Mesothelial cell of epicardium (in vitro differentiated cells): ENCODE data around the gene DYNC1LI1. TPM values are rescaled to one million over a fixed set of nuclear protein-coding genes. Genes with fewer than 3 reads are reported as not detected.

ENCODE experiments used
- DNase-seq, 2 experiments: peaks; one replicate each; pipeline ENCODE4 v3.0.0; 2021; ENCODE audit warnings: low spot score in 2 of 2; ENCODE audit not compliant: unreplicated experiment in 2 of 2
- H3K27ac Mint-ChIP-seq: 2 replicates; pipeline ENCODE4 v1.8.0; 2021; ENCODE audit warnings: mixed read lengths
- H3K27me3 Mint-ChIP-seq: 2 replicates; pipeline ENCODE4 v1.8.0; 2021; ENCODE audit warnings: low read depth, mixed read lengths
- H3K36me3 Mint-ChIP-seq: 2 replicates; pipeline ENCODE4 v1.8.0; 2021; ENCODE audit warnings: mixed read lengths
- H3K4me1 Mint-ChIP-seq: 2 replicates; pipeline ENCODE4 v1.8.0; 2021; ENCODE audit warnings: mixed read lengths
- H3K4me3 Mint-ChIP-seq: 2 replicates; pipeline ENCODE4 v1.8.0; 2021; ENCODE audit warnings: mild to moderate bottlenecking, moderate library complexity, mixed read lengths
- H3K9me3 Mint-ChIP-seq: 2 replicates; pipeline ENCODE4 v1.8.0; 2021; ENCODE audit warnings: mixed read lengths
- total RNA-seq: library from RNA; stranded (reverse); gene quantifications from 3 replicates; pipeline ENCODE4 v1.2.1, GENCODE V29; 2021
- TF ChIP-seq, protein P1 (sequence below): fragments of 200-600 bp; sonication (generic); IDR thresholded peaks from one replicate; pipeline ENCODE4 v1.5.0; 2021; ENCODE audit warnings: antibody characterized with exemption; ENCODE audit not compliant: unreplicated experiment

Gene DYNC1LI1
- total RNA-seq, 1 donor from 2014 or later = 22.3 TPM

DNA sequence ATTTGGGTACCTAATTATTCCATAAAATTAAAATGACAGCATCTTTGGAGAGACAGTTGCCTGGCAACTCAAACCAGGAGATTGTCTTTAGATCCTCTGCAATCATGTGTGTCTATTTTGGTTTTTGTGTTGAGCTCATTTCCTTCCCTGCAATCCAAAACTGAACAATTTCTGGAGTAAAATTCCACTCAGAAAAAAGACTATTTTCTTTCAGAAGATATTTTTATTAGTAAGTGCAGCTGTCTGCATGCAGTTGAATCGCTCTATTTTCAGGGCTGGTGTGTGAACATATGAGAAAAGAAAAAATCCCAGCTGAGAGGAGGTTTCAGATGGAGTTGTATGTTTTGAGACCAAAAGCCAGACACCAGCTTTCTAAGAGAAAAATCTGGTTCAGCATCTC lies 41.9 kb upstream of the DYNC1LI1 start:
- Mint-ChIP-seq H3K27me3 (no peaks in the 10 kb centered on the region), H3K4me1 (no peaks in the 10 kb centered on the region), H3K36me3 (no peaks in the 10 kb centered on the region), H3K4me3 (no peak overlapping the region), H3K9me3 (no peaks in the 10 kb centered on the region), H3K27ac (no peak overlapping the region)
- no peak for DNase-seq
- TF ChIP-seq, protein P1, sequence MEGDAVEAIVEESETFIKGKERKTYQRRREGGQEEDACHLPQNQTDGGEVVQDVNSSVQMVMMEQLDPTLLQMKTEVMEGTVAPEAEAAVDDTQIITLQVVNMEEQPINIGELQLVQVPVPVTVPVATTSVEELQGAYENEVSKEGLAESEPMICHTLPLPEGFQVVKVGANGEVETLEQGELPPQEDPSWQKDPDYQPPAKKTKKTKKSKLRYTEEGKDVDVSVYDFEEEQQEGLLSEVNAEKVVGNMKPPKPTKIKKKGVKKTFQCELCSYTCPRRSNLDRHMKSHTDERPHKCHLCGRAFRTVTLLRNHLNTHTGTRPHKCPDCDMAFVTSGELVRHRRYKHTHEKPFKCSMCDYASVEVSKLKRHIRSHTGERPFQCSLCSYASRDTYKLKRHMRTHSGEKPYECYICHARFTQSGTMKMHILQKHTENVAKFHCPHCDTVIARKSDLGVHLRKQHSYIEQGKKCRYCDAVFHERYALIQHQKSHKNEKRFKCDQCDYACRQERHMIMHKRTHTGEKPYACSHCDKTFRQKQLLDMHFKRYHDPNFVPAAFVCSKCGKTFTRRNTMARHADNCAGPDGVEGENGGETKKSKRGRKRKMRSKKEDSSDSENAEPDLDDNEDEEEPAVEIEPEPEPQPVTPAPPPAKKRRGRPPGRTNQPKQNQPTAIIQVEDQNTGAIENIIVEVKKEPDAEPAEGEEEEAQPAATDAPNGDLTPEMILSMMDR = no peak

DNA sequence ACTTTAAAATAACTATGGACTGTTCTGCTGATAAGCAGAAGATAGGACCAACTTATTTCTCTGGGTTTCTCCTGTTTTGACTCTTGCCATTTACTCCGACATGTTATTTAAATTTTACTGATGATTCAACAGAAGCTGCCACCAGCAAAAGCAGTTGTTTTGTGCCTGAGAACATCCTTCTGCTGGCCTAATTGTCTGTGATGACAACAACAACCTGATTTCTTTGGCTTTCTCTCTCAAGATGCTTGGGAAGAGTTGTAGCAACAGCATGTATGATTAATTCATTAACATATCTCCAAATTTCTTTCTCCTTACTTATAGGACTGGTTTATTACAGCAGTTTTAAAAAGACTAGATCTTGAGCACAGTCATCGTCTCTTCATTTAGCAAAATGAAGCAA lies 36.9 kb upstream of the DYNC1LI1 start:
- DNase-seq = no peak
- no peaks in the 10 kb centered on the region for H3K9me3 Mint-ChIP-seq
- TF ChIP-seq, protein P1 = no peak
- H3K27me3 Mint-ChIP-seq = no peaks in the 10 kb centered on the region
- H3K36me3 Mint-ChIP-seq = no peaks in the 10 kb centered on the region
- H3K4me3 Mint-ChIP-seq = no peak overlapping the region
- no peak overlapping the region for H3K27ac Mint-ChIP-seq
- H3K4me1 Mint-ChIP-seq = no peaks in the 10 kb centered on the region

DNA sequence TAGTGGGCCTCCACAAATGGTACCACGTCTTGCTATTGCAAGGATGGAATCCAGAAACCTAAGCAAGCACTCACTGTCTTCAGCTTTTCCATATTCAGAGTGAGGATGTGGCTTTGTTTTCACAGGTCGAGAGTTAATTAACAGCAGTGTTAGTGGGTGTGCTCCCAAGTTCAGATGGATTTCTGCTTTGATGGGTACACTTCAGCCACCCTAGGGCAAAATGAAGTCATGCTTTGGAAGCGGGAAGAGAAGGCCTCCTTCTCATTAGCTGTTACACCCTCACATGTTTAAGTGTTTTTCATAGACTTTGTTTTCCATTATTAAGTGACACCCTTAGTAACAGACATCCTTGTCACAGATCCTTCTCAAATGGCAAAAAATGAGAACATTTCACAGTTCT lies 36.3 kb upstream of the DYNC1LI1 start:
- H3K27ac Mint-ChIP-seq = no peak overlapping the region
- no peaks in the 10 kb centered on the region for H3K36me3 Mint-ChIP-seq
- H3K9me3 Mint-ChIP-seq = no peaks in the 10 kb centered on the region
- DNase-seq = no peak
- no peaks in the 10 kb centered on the region for H3K27me3 Mint-ChIP-seq
- TF ChIP-seq, protein P1 = no peak
- H3K4me1 Mint-ChIP-seq = peaks cover under 1% of the 10 kb centered on the region
- no peak overlapping the region for H3K4me3 Mint-ChIP-seq

DNA sequence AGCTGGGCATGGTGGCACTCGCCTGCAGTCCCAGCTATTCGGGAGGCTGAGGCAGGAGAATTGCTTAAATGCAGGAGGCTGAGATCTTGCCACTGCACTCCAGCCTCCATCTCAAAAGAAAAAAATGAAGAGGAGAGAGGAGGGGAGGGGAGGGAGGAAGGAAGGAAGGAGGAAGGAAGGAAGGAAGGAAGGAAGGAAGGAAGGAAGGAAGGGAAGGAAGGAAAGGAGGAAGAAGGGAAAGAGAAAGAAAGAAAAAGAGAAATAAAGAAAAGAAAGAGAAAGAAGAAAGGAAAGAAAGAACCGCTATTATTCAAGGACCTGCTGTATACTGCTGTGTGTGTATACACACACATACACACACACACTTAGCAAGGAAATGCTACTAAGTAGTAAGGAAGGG lies 35.6 kb upstream of the DYNC1LI1 start:
- H3K4me3 Mint-ChIP-seq = no peak overlapping the region
- no peaks in the 10 kb centered on the region for H3K9me3 Mint-ChIP-seq
- peaks cover 5% of the 10 kb centered on the region for H3K4me1 Mint-ChIP-seq
- no peaks in the 10 kb centered on the region for H3K36me3 Mint-ChIP-seq
- H3K27me3 Mint-ChIP-seq = no peaks in the 10 kb centered on the region
- TF ChIP-seq, protein P1 = no peak
- DNase-seq = no peak
- H3K27ac Mint-ChIP-seq = no peak overlapping the region

DNA sequence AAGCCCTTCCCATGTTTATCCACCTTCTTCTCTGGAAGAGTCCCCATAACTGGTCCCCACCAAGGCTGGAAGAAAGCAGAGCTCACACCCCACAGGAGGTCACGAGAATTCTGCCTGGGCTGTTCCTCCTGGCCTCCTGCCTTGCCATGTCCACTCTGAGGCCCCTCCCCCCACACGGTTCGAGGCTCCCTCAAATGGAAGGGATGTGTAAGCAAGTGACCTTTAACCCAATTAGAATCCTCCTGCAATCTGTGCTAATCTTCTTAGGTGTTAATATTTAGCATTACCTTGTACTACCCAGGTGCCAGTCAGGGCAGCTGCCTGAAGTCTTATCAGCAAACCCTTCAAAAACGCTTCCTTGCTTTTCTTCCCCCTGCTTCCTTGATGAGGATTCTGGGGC lies 32.4 kb upstream of the DYNC1LI1 start:
- no peaks in the 10 kb centered on the region for H3K36me3 Mint-ChIP-seq
- no peak overlapping the region for H3K4me3 Mint-ChIP-seq
- peaks cover 5% of the 10 kb centered on the region for H3K4me1 Mint-ChIP-seq
- TF ChIP-seq, protein P1 = no peak
- H3K9me3 Mint-ChIP-seq = no peaks in the 10 kb centered on the region
- H3K27ac Mint-ChIP-seq = no peak overlapping the region
- no peak for DNase-seq
- H3K27me3 Mint-ChIP-seq = no peaks in the 10 kb centered on the region

DNA sequence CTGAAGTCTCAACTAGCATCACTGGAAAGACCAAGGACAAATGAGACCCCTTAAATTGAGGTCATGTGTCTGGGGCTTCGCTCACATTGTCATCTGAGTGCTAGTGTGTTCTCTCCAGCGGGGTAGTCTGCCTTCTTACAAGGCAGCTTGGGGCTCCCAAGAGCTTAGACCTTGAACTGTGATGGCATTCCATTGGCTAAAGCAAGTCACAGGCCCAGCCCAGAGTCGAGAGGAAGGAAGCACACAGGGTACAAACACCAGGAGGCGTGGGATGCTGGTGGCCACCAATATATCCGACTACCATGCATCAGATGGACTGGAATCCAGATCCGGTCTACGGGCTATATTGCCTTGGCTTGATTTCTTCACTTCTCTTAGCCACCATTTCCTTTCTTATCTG lies 31.5 kb upstream of the DYNC1LI1 start:
- no peaks in the 10 kb centered on the region for H3K27me3 Mint-ChIP-seq
- peaks cover 5% of the 10 kb centered on the region for H3K4me1 Mint-ChIP-seq
- TF ChIP-seq, protein P1 = no peak

More for the DNA sequence above, 31.5 kb upstream of the DYNC1LI1 start:
- no peak for DNase-seq
- no peak overlapping the region for H3K4me3 Mint-ChIP-seq
- H3K36me3 Mint-ChIP-seq = no peaks in the 10 kb centered on the region
- H3K9me3 Mint-ChIP-seq = no peaks in the 10 kb centered on the region
- H3K27ac Mint-ChIP-seq = no peak overlapping the region
